ENCODE results near the gene PLCG2.

- TF ChIP-seq CTCF (IDR thresholded peaks at IDR 0.05) (no peak), POLR2A (IDR thresholded peaks at IDR 0.05) (no peak)
These were observed 7.8 kb downstream of the PLCG2 start for GRCh38 chr16:81786868-81787267.
